VCaP (cell line): ENCODE results near the gene RPLP1.

ENCODE experiments used
- H3K27ac ChIP-seq: fragments of 450-650 bp; 2 replicates; pipeline ENCODE4 v1.5.1; 2017
- TF ChIP-seq, protein P1 (sequence below): fragments of 450-650 bp; conservative IDR thresholded peaks from 2 replicates; pipeline ENCODE4 v1.5.1; 2017; ENCODE audit warnings: mild to moderate bottlenecking, moderate library complexity

Gene RPLP1

DNA sequence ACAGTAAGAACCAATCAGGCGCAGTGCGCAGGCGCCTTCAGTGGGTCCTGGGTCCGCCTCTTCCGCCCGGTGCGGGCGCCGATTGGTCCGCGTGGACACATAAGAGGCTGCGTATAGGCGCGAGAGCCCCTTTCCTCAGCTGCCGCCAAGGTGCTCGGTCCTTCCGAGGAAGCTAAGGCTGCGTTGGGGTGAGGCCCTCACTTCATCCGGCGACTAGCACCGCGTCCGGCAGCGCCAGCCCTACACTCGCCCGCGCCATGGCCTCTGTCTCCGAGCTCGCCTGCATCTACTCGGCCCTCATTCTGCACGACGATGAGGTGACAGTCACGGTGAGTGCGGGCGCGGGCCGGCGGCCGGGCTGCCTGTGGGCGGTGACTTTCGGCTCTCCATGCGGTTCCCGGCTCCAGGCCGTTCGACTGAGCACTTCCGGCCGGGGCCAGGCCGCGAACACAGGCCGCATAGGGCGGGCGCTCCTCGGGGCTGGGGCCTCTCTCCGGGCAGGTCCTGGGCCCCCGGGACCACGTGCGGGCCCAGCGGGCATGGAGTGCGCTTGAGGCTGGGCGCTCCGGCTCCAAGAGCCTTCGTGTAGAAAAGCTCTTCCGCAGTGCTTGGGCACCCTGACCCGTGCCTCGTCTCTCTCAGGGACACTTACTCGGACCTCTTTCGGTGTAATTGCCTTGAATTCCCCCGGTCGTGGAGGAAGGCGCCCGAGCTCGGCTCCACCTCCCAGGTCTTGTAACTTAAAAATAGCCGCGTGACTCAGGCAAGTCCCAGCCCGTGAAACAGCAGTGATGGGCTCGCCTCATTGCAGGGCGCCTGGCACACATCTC lies at the start of gene RPLP1:
Gene RPLP1, plus strand, starts transcription at position 127 of the 830 bp plus-strand sequence. Its CDS starts 131 bp downstream, at position 258.
- TF ChIP-seq, protein P1, sequence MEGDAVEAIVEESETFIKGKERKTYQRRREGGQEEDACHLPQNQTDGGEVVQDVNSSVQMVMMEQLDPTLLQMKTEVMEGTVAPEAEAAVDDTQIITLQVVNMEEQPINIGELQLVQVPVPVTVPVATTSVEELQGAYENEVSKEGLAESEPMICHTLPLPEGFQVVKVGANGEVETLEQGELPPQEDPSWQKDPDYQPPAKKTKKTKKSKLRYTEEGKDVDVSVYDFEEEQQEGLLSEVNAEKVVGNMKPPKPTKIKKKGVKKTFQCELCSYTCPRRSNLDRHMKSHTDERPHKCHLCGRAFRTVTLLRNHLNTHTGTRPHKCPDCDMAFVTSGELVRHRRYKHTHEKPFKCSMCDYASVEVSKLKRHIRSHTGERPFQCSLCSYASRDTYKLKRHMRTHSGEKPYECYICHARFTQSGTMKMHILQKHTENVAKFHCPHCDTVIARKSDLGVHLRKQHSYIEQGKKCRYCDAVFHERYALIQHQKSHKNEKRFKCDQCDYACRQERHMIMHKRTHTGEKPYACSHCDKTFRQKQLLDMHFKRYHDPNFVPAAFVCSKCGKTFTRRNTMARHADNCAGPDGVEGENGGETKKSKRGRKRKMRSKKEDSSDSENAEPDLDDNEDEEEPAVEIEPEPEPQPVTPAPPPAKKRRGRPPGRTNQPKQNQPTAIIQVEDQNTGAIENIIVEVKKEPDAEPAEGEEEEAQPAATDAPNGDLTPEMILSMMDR: no peak
- peak within 1 kb of the TSS; percentile 93 for H3K27ac ChIP-seq

DNA sequence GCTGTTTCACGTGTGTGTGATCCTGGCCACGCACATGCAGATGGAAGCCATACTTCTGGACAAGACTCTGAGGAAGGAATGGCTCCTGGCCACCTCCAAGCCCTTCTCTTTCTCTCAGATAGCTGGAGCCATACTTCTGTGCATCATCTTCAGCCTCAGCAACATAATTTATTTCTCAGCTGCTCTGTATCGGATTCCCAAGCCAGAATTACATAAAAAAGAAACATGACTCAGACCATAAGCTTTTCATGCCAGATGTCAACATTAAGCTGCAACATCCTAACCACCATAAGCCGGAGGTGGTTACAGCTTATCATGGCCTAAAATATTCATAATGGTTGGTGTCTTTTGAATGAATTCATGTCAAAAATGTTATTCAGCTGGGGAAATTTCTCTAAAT lies 49.0 kb upstream of the RPLP1 start:
- no peak overlapping the region for H3K27ac ChIP-seq
- TF ChIP-seq, protein P1: no peak

DNA sequence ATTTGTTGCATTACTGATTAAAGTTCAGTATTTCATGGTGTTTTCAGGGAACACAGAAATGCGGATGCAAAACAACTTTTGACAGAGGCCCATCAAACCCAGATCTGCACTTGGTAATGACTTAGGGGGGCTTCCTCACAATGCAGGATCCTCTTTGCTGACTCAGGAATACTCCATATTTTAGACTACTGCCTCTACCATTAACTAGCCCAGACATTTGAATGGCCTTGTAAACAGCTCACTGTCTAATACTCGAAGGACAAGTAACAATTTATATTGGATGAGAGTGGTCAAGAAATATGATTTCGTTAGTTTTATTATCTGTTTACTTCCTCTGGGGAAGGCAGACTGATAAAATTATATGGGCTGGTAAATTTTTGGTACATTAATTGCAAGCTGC lies 47.5 kb upstream of the RPLP1 start:
- peak overlapping the region; percentile 20; the same call in 1 of the 2 replicates for H3K27ac ChIP-seq
- TF ChIP-seq, protein P1: no peak

DNA sequence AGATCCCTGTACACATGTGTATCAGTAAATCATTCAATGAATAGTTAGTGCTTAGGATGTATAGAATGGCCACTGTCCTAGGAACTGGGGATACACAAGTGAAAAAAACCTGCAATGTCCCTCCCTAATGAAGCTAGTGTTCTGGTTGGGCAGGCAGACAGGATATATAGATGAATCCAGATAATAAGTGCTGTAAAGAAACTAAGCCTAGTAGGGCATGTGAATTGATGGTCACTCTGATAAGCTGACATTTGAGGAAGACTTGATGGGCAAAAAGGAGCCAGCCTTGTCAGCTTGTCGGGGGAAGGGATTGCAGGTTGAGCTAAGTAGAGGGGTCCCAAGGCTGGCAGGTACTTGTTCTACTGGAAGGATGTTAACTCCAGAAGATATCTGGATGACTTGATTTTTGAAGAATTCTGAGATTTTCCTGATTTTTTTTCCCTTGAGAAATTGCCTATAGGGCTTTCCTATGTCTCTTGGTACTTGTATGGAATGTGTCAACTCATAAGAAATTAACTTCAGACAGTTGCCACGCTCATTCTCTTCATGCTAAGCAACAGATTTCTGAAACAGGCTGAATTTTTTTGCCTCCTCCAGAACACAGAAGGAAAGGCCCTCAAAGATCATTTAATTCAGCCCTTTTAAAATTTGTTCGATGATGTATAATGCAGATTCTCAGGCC lies 44.8 kb upstream of the RPLP1 start:
- H3K27ac ChIP-seq: no peak overlapping the region

DNA sequence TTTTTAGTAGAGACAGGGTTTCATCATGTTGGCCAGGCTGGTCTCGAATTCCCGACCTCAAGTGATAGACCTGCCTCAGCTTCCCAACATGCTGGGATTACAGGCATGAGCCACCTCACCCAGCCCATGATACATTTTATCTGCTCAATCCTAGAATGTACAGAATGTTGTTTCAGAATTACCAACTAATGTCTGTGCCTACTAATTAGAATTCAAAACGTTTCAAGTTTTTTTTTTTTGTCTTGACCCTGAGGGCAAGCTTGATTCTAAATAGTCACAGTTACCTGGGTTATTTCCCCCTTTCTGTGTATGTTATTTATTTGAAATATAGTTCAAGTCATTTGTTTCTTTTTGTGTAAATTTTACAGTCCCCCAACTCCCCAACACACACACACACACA lies 43.8 kb upstream of the RPLP1 start:
- no peak overlapping the region for H3K27ac ChIP-seq
- TF ChIP-seq, protein P1: no peak

More for the DNA sequence above, 44.8 kb upstream of the RPLP1 start:
- TF ChIP-seq, protein P1: no peak

DNA sequence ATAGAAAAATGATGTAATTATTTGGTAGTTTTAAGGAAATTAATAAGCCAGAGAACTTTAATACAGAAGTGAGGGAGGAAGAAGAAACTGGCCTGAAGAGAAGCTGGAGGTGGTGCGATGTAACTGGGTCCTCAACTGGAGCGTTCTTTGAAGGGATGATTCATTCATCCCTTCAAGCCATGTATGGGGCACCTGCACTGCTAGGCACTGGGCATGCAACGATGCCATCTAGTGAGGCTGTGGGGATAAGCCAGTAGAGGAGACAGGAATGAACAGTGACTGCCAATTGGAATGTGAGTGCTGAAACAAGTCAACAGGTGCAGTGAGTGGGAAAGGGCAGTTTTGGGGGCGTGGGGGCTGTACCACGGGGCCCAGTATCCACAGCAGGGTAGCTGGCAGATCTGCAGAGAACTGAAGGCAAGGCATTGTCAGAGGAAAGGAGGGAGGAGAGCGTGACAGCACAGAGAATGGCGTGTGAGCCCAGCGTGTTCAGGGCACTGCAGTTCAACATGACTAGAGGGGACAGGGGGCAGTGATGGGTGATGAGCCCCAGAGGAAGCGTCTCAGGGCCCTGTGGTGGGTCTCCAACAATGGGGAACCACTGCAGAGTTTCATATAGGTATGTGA lies 42.3 kb upstream of the RPLP1 start:
- H3K27ac ChIP-seq: no peak overlapping the region
- TF ChIP-seq, protein P1: peak; percentile 90

DNA sequence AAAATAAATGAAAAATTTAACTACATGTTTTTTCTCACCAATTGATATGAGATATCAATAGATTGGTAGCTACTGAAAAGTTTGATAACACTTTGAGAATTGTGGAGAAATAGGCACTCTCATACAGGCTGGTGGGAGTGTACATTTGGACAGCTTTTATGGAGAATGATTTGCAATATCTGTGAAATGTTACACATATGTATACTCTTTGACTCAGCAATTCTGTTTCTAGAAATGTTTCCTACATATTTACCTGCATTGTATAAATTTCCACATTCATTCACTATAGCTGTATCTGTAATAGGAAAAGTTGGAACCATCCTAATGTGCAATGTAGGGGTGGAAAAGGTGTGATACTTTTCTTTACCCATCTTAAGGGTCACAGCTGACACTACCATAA lies 40.3 kb upstream of the RPLP1 start:
- TF ChIP-seq, protein P1: no peak
- H3K27ac ChIP-seq: no peak overlapping the region
